ENCODE results near the gene ABHD12.
"Not testable (repeated sequence)": the region's sequence is repeated elsewhere in the genome, so short reads cannot be mapped to it uniquely, and the experiment has no call there.

Gene ABHD12

GRCh38 chr20:25270829-25271251 is 119.8 kb downstream of the ABHD12 start:
- Mint-ChIP-seq H3K4me3 (no peak overlapping the region), H3K36me3 (ENCODE audit: insufficient read depth) (peaks cover 27% of the 10 kb centered on the region), H3K4me1 (ENCODE audit: low read depth in 2 of 2) (peaks cover 3 to 11% of the 10 kb centered on the region in 2 donors), H3K9me3 (no peaks in the 10 kb centered on the region), H3K27me3 (no peaks in the 10 kb centered on the region), H3K27ac (no peak overlapping the region)
- no peak for DNase-seq
- no peak for ATAC-seq (replicated peaks)

- Mint-ChIP-seq H3K36me3 (ENCODE audit: insufficient read depth) (peaks cover 23% of the 10 kb centered on the region), H3K27ac (no peak overlapping the region), H3K9me3 (no peaks in the 10 kb centered on the region), H3K4me1 (ENCODE audit: low read depth in 2 of 2) (peaks cover 0 to 5% of the 10 kb centered on the region in 2 donors), H3K27me3 (no peaks in the 10 kb centered on the region), H3K4me3 (no peak overlapping the region)
- DNase-seq (no peak), ATAC-seq (replicated peaks) (no peak)
Observed at GRCh38 chr20:25269833-25270170, 120.8 kb downstream of the ABHD12 start.

- Mint-ChIP-seq H3K4me1 (ENCODE audit: low read depth in 2 of 2) (peaks cover 0 to 5% of the 10 kb centered on the region in 2 donors), H3K4me3 (no peak overlapping the region), H3K27ac (no peak overlapping the region), H3K27me3 (no peaks in the 10 kb centered on the region), H3K36me3 (ENCODE audit: insufficient read depth) (peaks cover 20% of the 10 kb centered on the region), H3K9me3 (no peaks in the 10 kb centered on the region)
- no peak for DNase-seq
- no peak for ATAC-seq (replicated peaks)
Observed at GRCh38 chr20:25269057-25269832, 121.4 kb downstream of the ABHD12 start.

GRCh38 chr20:25260770-25261437 is 129.7 kb downstream of the ABHD12 start:
- H3K4me1 Mint-ChIP-seq (ENCODE audit: low read depth in 2 of 2); DNase-seq; H3K4me3 Mint-ChIP-seq; H3K9me3 Mint-ChIP-seq; H3K36me3 Mint-ChIP-seq (ENCODE audit: insufficient read depth); H3K27me3 Mint-ChIP-seq; H3K27ac Mint-ChIP-seq; ATAC-seq (replicated peaks): not testable (repeated sequence)

GRCh38 chr20:25259788-25260254 is 130.8 kb downstream of the ABHD12 start:
- Mint-ChIP-seq H3K4me3 (no peak overlapping the region), H3K27me3 (no peaks in the 10 kb centered on the region), H3K9me3 (no peaks in the 10 kb centered on the region), H3K27ac (no peak overlapping the region), H3K36me3 (ENCODE audit: insufficient read depth) (peaks cover 2% of the 10 kb centered on the region), H3K4me1 (ENCODE audit: low read depth in 2 of 2) (peaks cover 4 to 12% of the 10 kb centered on the region in 2 donors)
- no peak for DNase-seq
- no peak for ATAC-seq (replicated peaks)

GRCh38 chr20:25259358-25259757 is 131.3 kb downstream of the ABHD12 start:
- Mint-ChIP-seq H3K4me3 (no peak overlapping the region), H3K27me3 (no peaks in the 10 kb centered on the region), H3K4me1 (ENCODE audit: low read depth in 2 of 2) (peaks cover 8 to 12% of the 10 kb centered on the region in 2 donors), H3K27ac (no peak overlapping the region), H3K36me3 (ENCODE audit: insufficient read depth) (peaks cover 2% of the 10 kb centered on the region), H3K9me3 (no peaks in the 10 kb centered on the region)
- ATAC-seq (replicated peaks) (no peak), DNase-seq (no peak)

GRCh38 chr20:25258828-25259227 is 131.8 kb downstream of the ABHD12 start:
- Mint-ChIP-seq H3K27me3 (no peaks in the 10 kb centered on the region), H3K36me3 (ENCODE audit: insufficient read depth) (peaks cover 2% of the 10 kb centered on the region), H3K9me3 (no peaks in the 10 kb centered on the region), H3K27ac (no peak overlapping the region), H3K4me3 (no peak overlapping the region), H3K4me1 (ENCODE audit: low read depth in 2 of 2) (peaks cover 9 to 12% of the 10 kb centered on the region in 2 donors)
- ATAC-seq (replicated peaks) (no peak), DNase-seq (no peak)

- ATAC-seq (replicated peaks) = no peak
- Mint-ChIP-seq H3K4me1 (ENCODE audit: low read depth in 2 of 2) (peaks cover 9 to 12% of the 10 kb centered on the region in 2 donors), H3K27me3 (no peaks in the 10 kb centered on the region), H3K36me3 (ENCODE audit: insufficient read depth) (peaks cover 2% of the 10 kb centered on the region), H3K4me3 (no peak overlapping the region), H3K9me3 (no peaks in the 10 kb centered on the region), H3K27ac (no peak overlapping the region)
- DNase-seq = no peak
Observed at GRCh38 chr20:25258476-25258805, 132.2 kb downstream of the ABHD12 start.

- no peak overlapping the region for H3K27ac Mint-ChIP-seq
- peaks cover 2% of the 10 kb centered on the region for H3K36me3 Mint-ChIP-seq (ENCODE audit: insufficient read depth)
- H3K9me3 Mint-ChIP-seq = no peaks in the 10 kb centered on the region
- H3K27me3 Mint-ChIP-seq = no peaks in the 10 kb centered on the region
- ATAC-seq (replicated peaks) (no peak), DNase-seq (no peak)
- H3K4me1 Mint-ChIP-seq (ENCODE audit: low read depth in 2 of 2) = peaks cover 9 to 13% of the 10 kb centered on the region in 2 donors
- H3K4me3 Mint-ChIP-seq = no peak overlapping the region
Observed at GRCh38 chr20:25257756-25258475, 132.7 kb downstream of the ABHD12 start.

GRCh38 chr20:25257130-25257529 is 133.5 kb downstream of the ABHD12 start:
- H3K4me3 Mint-ChIP-seq = no peak overlapping the region
- no peaks in the 10 kb centered on the region for H3K27me3 Mint-ChIP-seq
- H3K9me3 Mint-ChIP-seq = no peaks in the 10 kb centered on the region
- H3K27ac Mint-ChIP-seq = peak overlapping the region; percentile 32 to 63
- ATAC-seq (replicated peaks) (no peak), DNase-seq (no peak)
- peaks cover 2% of the 10 kb centered on the region for H3K36me3 Mint-ChIP-seq (ENCODE audit: insufficient read depth)
- peaks cover 13 to 19% of the 10 kb centered on the region in 2 donors for H3K4me1 Mint-ChIP-seq (ENCODE audit: low read depth in 2 of 2)

GRCh38 chr20:25256226-25256859 is 134.3 kb downstream of the ABHD12 start:
- no peak for DNase-seq
- peak overlapping the region in 1 of 2 donors; percentile 64 for H3K27ac Mint-ChIP-seq
- no peaks in the 10 kb centered on the region for H3K9me3 Mint-ChIP-seq
- peaks cover 16 to 20% of the 10 kb centered on the region in 2 donors for H3K4me1 Mint-ChIP-seq (ENCODE audit: low read depth in 2 of 2)
- ATAC-seq (replicated peaks) = no peak
- H3K36me3 Mint-ChIP-seq (ENCODE audit: insufficient read depth) = peaks cover 2% of the 10 kb centered on the region
- H3K27me3 Mint-ChIP-seq = no peaks in the 10 kb centered on the region
- no peak overlapping the region for H3K4me3 Mint-ChIP-seq

GRCh38 chr20:25254986-25255680 is 135.5 kb downstream of the ABHD12 start:
- DNase-seq = no peak
- Mint-ChIP-seq H3K27me3 (no peaks in the 10 kb centered on the region), H3K9me3 (no peaks in the 10 kb centered on the region), H3K4me3 (no peak overlapping the region), H3K27ac (no peak overlapping the region), H3K4me1 (ENCODE audit: low read depth in 2 of 2) (peaks cover 24 to 26% of the 10 kb centered on the region in 2 donors), H3K36me3 (ENCODE audit: insufficient read depth) (peaks cover 2% of the 10 kb centered on the region)
- no peak for ATAC-seq (replicated peaks)

GRCh38 chr20:25254571-25254970 is 136.1 kb downstream of the ABHD12 start:
- no peaks in the 10 kb centered on the region for H3K27me3 Mint-ChIP-seq
- no peak overlapping the region for H3K27ac Mint-ChIP-seq

More at GRCh38 chr20:25254571-25254970, 136.1 kb downstream of the ABHD12 start:
- no peak for DNase-seq
- Mint-ChIP-seq H3K9me3 (no peaks in the 10 kb centered on the region), H3K4me1 (ENCODE audit: low read depth in 2 of 2) (peaks cover 25 to 27% of the 10 kb centered on the region in 2 donors), H3K4me3 (no peak overlapping the region), H3K36me3 (ENCODE audit: insufficient read depth) (peaks cover 2% of the 10 kb centered on the region)
- ATAC-seq (replicated peaks) = no peak

Measured in effector memory CD8-positive, alpha-beta T cell (primary cell).